Endothelial cell of umbilical vein (primary cell): ENCODE data around the gene ZBP1. TPM values are rescaled to one million over a fixed set of nuclear protein-coding genes. Genes with fewer than 3 reads are reported as not detected.

Experiments
- BruUV-seq: library from RNA; stranded (reverse); fragments of 400-500 nt; replicated peaks from 2 replicates; lab custom pipeline; 2021; lab: Mats Ljungman, UMichigan
- CTCF ChIA-PET: fragments of 300-600, 350-600 bp; sonication (Branson Sonifier 250); formaldehyde crosslinking; loops from one replicate; lab custom pipeline; 2021; ENCODE audit warnings: antibody characterized with exemption, inconsistent platforms; lab: Charles Lee
- POLR2A ChIA-PET: fragments of 300-600, 350-600 bp; sonication (Branson Sonifier 250); formaldehyde crosslinking; loops from one replicate; lab custom pipeline; 2021; ENCODE audit warnings: antibody characterized with exemption, inconsistent platforms; lab: Charles Lee
- DNase-seq: peaks from one replicate; pipeline ENCODE4 v3.0.0-alpha.2; 2011; ENCODE audit warnings: low read depth, low spot score
- FAIRE-seq: peaks from 2 replicates; lab custom pipeline; 2011; peaks lifted over from hg19 to GRCh38; lab: Jason Lieb, UNC
- H2AFZ ChIP-seq: 2 replicates; pipeline ENCODE4 v1.6.0; 2012; ENCODE audit warnings: low read depth, low read length, control low read depth, inconsistent platforms
- H3K27ac ChIP-seq: 2 replicates; pipeline ENCODE4 v1.5.1; 2011; ENCODE audit warnings: low read depth, mild to moderate bottlenecking, control low read depth, low read length, moderate library complexity; ENCODE audit not compliant: insufficient read depth
- H3K27me3 ChIP-seq, 2 experiments: 2 replicates each; pipeline versions ENCODE4 v1.6.0 to v1.6.1; 2011; ENCODE audit warnings: low read length in 2 of 2, mixed read lengths in 1 of 2; ENCODE audit not compliant: control insufficient read depth in 2 of 2, insufficient read depth in 2 of 2
- H3K36me3 ChIP-seq, 2 experiments: 2 replicates in 1 of 2; 3 replicates in 1 of 2; pipeline ENCODE4 v1.5.1; 2011; ENCODE audit warnings: low read length in 2 of 2, mild to moderate bottlenecking in 1 of 2, moderate library complexity in 1 of 2; ENCODE audit not compliant: control insufficient read depth in 2 of 2, insufficient read depth in 2 of 2; ENCODE audit errors: extremely low read depth in 1 of 2
- H3K4me1 ChIP-seq: 3 replicates; pipeline ENCODE4 v1.5.1; 2011; ENCODE audit warnings: mild to moderate bottlenecking, low read length; ENCODE audit not compliant: control insufficient read depth, insufficient read depth; ENCODE audit errors: extremely low read depth
- H3K4me2 ChIP-seq: 2 replicates; pipeline ENCODE4 v1.6.1; 2011; ENCODE audit warnings: low read length, control low read depth, mixed read lengths; ENCODE audit not compliant: insufficient read depth
- H3K4me3 ChIP-seq, 3 experiments: fragments of 200-600 bp in 1 of 3; sonication (generic), shearing (Covaris generic) in 1 of 3; replicated peaks in 1 of 3; 2 replicates each; pipeline ENCODE4 v1.5.1; 2011 to 2016; ENCODE audit warnings: control low read depth in 3 of 3, low read length in 3 of 3, mild to moderate bottlenecking in 2 of 3, inconsistent platforms in 1 of 3, low read depth in 1 of 3, moderate library complexity in 1 of 3; ENCODE audit not compliant: insufficient read depth in 1 of 3
- H3K79me2 ChIP-seq: 2 replicates; pipeline ENCODE4 v1.6.0; 2012; ENCODE audit warnings: low read length, inconsistent platforms; ENCODE audit not compliant: control insufficient read depth, insufficient read depth
- H3K9ac ChIP-seq: replicated peaks from 2 replicates; pipeline ENCODE3; 2011; ENCODE audit warnings: low read length, control low read depth; ENCODE audit not compliant: insufficient read depth; ENCODE audit errors: extremely low read depth
- H3K9me1 ChIP-seq: replicated peaks from 3 replicates; pipeline ENCODE4 v1.6.0; 2011; ENCODE audit warnings: mild to moderate bottlenecking, low read length; ENCODE audit not compliant: control insufficient read depth, insufficient read depth; ENCODE audit errors: extremely low read depth
- H3K9me3 ChIP-seq: replicated peaks from 2 replicates; pipeline ENCODE4 v1.5.1; 2012; ENCODE audit warnings: low read length, inconsistent platforms; ENCODE audit not compliant: control insufficient read depth, insufficient read depth
- H4K20me1 ChIP-seq: replicated peaks from 2 replicates; pipeline ENCODE3; 2011; ENCODE audit warnings: mild to moderate bottlenecking, low read length; ENCODE audit not compliant: control insufficient read depth, insufficient read depth; ENCODE audit errors: extremely low read depth
- CTCF ChIP-seq, 2 donors: IDR thresholded peaks; 1 replicate in 1 of 2; 2 replicates in 1 of 2; pipeline ENCODE4 v1.5.1; 2011; ENCODE audit warnings: low read length in 2 of 2, mild to moderate bottlenecking in 2 of 2, moderate library complexity in 2 of 2, control low read depth in 1 of 2, inconsistent platforms in 1 of 2, low read depth in 1 of 2; ENCODE audit not compliant: insufficient read depth in 1 of 2; ENCODE audit errors: extremely low read depth in 1 of 2
- EZH2 ChIP-seq: IDR thresholded peaks from 2 replicates; pipeline ENCODE4 v1.6.1; 2012; ENCODE audit warnings: borderline replicate concordance, low read depth, mild to moderate bottlenecking, moderate library complexity, low read length, inconsistent platforms; ENCODE audit not compliant: severe bottlenecking
- FOS ChIP-seq: IDR thresholded peaks from 2 replicates; pipeline ENCODE4 v1.6.1; 2011; ENCODE audit warnings: mild to moderate bottlenecking, low read length, moderate library complexity, borderline replicate concordance; ENCODE audit not compliant: insufficient read depth
- GATA2 ChIP-seq: IDR thresholded peaks from 2 replicates; pipeline ENCODE4 v1.7.0; 2011; ENCODE audit warnings: low read depth, mild to moderate bottlenecking, moderate library complexity, mixed read lengths, low read length; ENCODE audit not compliant: insufficient read length, insufficient read depth
- JUN ChIP-seq: IDR thresholded peaks from 2 replicates; pipeline ENCODE4 v1.6.1; 2011; ENCODE audit warnings: borderline replicate concordance, low read depth; ENCODE audit not compliant: insufficient read length, insufficient read depth
- MAX ChIP-seq: IDR thresholded peaks from 2 replicates; pipeline ENCODE4 v1.6.1; 2011; ENCODE audit not compliant: insufficient read depth, insufficient read length
- MYC ChIP-seq: IDR thresholded peaks from one replicate; pipeline ENCODE4 v1.6.1; 2011; ENCODE audit warnings: mild to moderate bottlenecking, low read depth, low read length
- POLR2A ChIP-seq: IDR thresholded peaks from 2 replicates; pipeline ENCODE4 v1.6.1; 2012; ENCODE audit warnings: low read depth, mild to moderate bottlenecking, control low read depth, low read length
- POLR2AphosphoS5 ChIP-seq: IDR thresholded peaks from 2 replicates; pipeline ENCODE4 v1.6.1; 2012; ENCODE audit warnings: low read depth, mild to moderate bottlenecking, control low read depth, low read length, moderate library complexity; ENCODE audit not compliant: insufficient read depth
- dilution Hi-C: fragments of 300-500 bp; cut with MboI; formaldehyde crosslinking; loops from one replicate; pipeline ENCODE4 v1.15.0; 2019; ENCODE audit warnings: low sequenced_read_pairs; ENCODE audit not compliant: extremely low pct_ligation_motif_present
- intact Hi-C: fragments of 100-400 bp; cut with micrococcal nuclease; formaldehyde crosslinking; loops from one replicate; pipeline ENCODE4 v1.10.0; 2022
- polyA plus RNA-seq, 4 experiments: library from polyadenylated mRNA; depleted of rRNA in 3 of 4; stranded (reverse) in 3 of 4; unstranded in 1 of 4; fragments of >200 nt; gene quantifications; 2 replicates each; pipeline versions ENCODE4 v1.2.1 to v1.2.3, GENCODE V29; 2011 to 2012; ENCODE audit warnings: missing spikeins in 1 of 4
- total RNA-seq: library from RNA; stranded (reverse); gene quantifications from 2 replicates; pipeline ENCODE4 v1.2.3, GENCODE V29; 2021

The ZBP1 gene
- total and polyA plus RNA-seq, 2 donors (not counting 3 experiments of a cell fraction or from before 2014, with no cell fraction given): not detected

- Histone ChIP-seq H3K9me3 (no peaks in the 10 kb centered on the region), H3K4me2 (no peak overlapping the region), H3K4me1 (no peaks in the 10 kb centered on the region), H3K9me1 (no peaks in the 10 kb centered on the region), H3K79me2 (no peaks in the 10 kb centered on the region), H2AFZ (no peak overlapping the region), H3K36me3 (no peaks in the 10 kb centered on the region), H3K27ac (no peak overlapping the region), H3K9ac (no peak overlapping the region), H3K27me3 (peaks cover 4 to 5% of the 10 kb centered on the region in 2 experiments), H3K4me3 (no peak overlapping the region), H4K20me1 (no peaks in the 10 kb centered on the region)
- no TSS peak for BruUV-seq
- TF ChIP-seq POLR2AphosphoS5 (no peak), FOS (no peak), GATA2 (no peak), JUN (no peak), CTCF (IDR thresholded peaks at IDR 0.05; ENCODE audit: extremely low read depth in 1 of 2, insufficient read depth in 1 of 2, low read depth in 1 of 2, low read length in 2 of 2) (no peak), EZH2 (no peak), MYC (no peak), MAX (no peak), POLR2A (no peak)
- ChIA-PET POLR2A (interaction anchor here (0.7 kb wide), 1 partner anchor 10 kb away, joined by 3 read pairs; no protein-coding TSS in a partner anchor), CTCF (interaction anchor here (0.7 to 2.5 kb wide), 3 partner anchors 11 to 595 kb away, joined by 3 to 7 read pairs (median 4); no protein-coding TSS in a partner anchor)
- intact Hi-C loops (no loop called here), dilution Hi-C loops (no loop called here)
- FAIRE-seq (no peak), DNase-seq (no peak)
Observed at GRCh38 chr20:57584768-57585461, 35.3 kb downstream of the ZBP1 start.
